GM21367 (cell line): ENCODE measurements around the gene NAALADL2.
"Not testable (repeated sequence)": the region's sequence is repeated elsewhere in the genome, so short reads cannot be mapped to it uniquely, and the experiment has no call there.

Experiments
- ATAC-seq: cut with Tn5 transposase; IDR thresholded peaks from one replicate; pipeline ENCODE4 v1.9.1; 2021; ENCODE audit not compliant: unreplicated experiment

Gene NAALADL2

GRCh38 chr3:175346573-175347356, 487.6 kb downstream of the NAALADL2 start:
- no peak for ATAC-seq

- peak; percentile 92 for ATAC-seq
These were observed 490.0 kb downstream of the NAALADL2 start for GRCh38 chr3:175349168-175349567.

GRCh38 chr3:175355801-175356335, 496.7 kb downstream of the NAALADL2 start:
- peak; percentile 50 for ATAC-seq

- ATAC-seq: no peak
These were observed 497.8 kb downstream of the NAALADL2 start for GRCh38 chr3:175356899-175357324.

GRCh38 chr3:175357758-175358157, 498.6 kb downstream of the NAALADL2 start:
- ATAC-seq: no peak

- ATAC-seq: no peak
These were observed 499.8 kb downstream of the NAALADL2 start for GRCh38 chr3:175358935-175359334.

GRCh38 chr3:175370426-175370825, 511.3 kb downstream of the NAALADL2 start:
- not testable (repeated sequence) for ATAC-seq

- ATAC-seq: not testable (repeated sequence)
These were observed 512.1 kb downstream of the NAALADL2 start for GRCh38 chr3:175371187-175371586.

- ATAC-seq: no peak
These were observed 515.6 kb downstream of the NAALADL2 start for GRCh38 chr3:175374705-175375104.

- peak; percentile 98 for ATAC-seq
These were observed 519.2 kb downstream of the NAALADL2 start for GRCh38 chr3:175378348-175378747.

- ATAC-seq: no peak
These were observed 522.6 kb downstream of the NAALADL2 start for GRCh38 chr3:175381685-175382084.

GRCh38 chr3:175383371-175383770, 524.2 kb downstream of the NAALADL2 start:
- no peak for ATAC-seq

- no peak for ATAC-seq
These were observed 524.7 kb downstream of the NAALADL2 start for GRCh38 chr3:175383813-175384212.

- no peak for ATAC-seq
These were observed 525.4 kb downstream of the NAALADL2 start for GRCh38 chr3:175384569-175384968.

- no peak for ATAC-seq
These were observed 527.5 kb downstream of the NAALADL2 start for GRCh38 chr3:175386630-175387029.

GRCh38 chr3:175389560-175389959, 530.4 kb downstream of the NAALADL2 start:
- no peak for ATAC-seq

- no peak for ATAC-seq
These were observed 532.5 kb downstream of the NAALADL2 start for GRCh38 chr3:175391601-175392000.

- no peak for ATAC-seq
These were observed 533.5 kb downstream of the NAALADL2 start for GRCh38 chr3:175392653-175393052.

- ATAC-seq: no peak
These were observed 538.2 kb downstream of the NAALADL2 start for GRCh38 chr3:175397372-175397771.

- ATAC-seq: no peak
These were observed 539.5 kb downstream of the NAALADL2 start for GRCh38 chr3:175398676-175399075.

GRCh38 chr3:175399156-175399840, 540.2 kb downstream of the NAALADL2 start:
- ATAC-seq: no peak

- no peak for ATAC-seq
These were observed 544.9 kb downstream of the NAALADL2 start for GRCh38 chr3:175404027-175404426.
